ENCODE measurements around the gene IQSEC1.

GRCh38 chr3:12991861-12992281 is 81.4 kb downstream of the IQSEC1 start:
- TF ChIP-seq POLR2AphosphoS5 (IDR thresholded peaks at IDR 0.05; ENCODE audit: low read depth, low read length): no peak
- no peak for TF ChIP-seq TAF1 (IDR thresholded peaks at IDR 0.05; ENCODE audit: borderline replicate concordance, insufficient read depth, low read length)
- no peak for TF ChIP-seq REST (IDR thresholded peaks at IDR 0.05; ENCODE audit: insufficient read depth in 1 of 2, low read depth in 2 of 2, low read length in 2 of 2)
- TF ChIP-seq SIN3A (IDR thresholded peaks at IDR 0.05; ENCODE audit: borderline replicate concordance, insufficient read depth, low read length): no peak
- TF ChIP-seq FOXP2 (optimal IDR thresholded peaks at IDR 0.05; ENCODE audit: borderline replicate concordance, extremely low read depth, extremely low read length, insufficient read depth): no peak
